Left forelimb (tissue), 1 donor: Measurements from ENCODE around the gene CDCP1.
"Not testable (repeated sequence)": the region's sequence is repeated elsewhere in the genome, so short reads cannot be mapped to it uniquely, and the experiment has no call there.

ENCODE experiments used
- DNase-seq: peaks from one replicate; pipeline ENCODE4 v3.0.0-alpha.2; 2018; ENCODE audit warnings: low spot score

CDCP1 gene

GRCh38 chr3:45055411-45056143 is 90.6 kb downstream of the CDCP1 start:
- DNase-seq = no peak

GRCh38 chr3:45055032-45055410 is 91.2 kb downstream of the CDCP1 start:
- no peak for DNase-seq

DNA sequence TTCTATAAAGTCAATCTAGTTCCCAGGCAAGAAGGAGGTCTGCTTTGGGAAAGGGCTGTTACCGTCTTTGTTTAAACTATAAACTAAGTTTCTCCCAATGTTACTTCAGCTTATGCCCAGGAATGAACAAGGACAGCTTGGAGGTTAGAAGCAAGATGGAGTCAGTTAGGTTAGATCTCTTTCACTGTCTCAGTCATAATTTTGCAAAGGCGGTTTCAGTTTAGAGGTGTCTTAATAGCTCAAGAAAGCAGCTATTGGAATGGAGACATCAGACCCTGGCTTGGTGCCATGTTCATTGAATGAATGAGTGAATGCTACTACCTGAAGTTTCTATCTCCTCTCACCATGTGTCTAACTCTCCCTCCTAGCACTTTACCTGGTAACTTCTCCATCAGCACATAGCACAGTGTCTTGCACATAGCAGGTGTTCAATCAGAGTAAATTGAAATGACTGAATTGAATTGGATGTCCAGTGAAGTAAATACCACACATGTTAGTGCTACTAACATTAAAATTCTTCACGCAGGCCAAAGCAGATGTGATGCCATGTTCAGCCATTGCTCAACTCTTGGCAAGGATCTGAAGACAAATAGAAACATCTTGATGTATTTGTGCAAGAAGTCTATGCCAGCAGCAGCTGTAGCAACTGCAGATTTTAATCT is 91.9 kb downstream of the CDCP1 start:
- DNase-seq = no peak

- DNase-seq = not testable (repeated sequence)
Measured at GRCh38 chr3:45053805-45054195, 92.4 kb downstream of the CDCP1 start.

- no peak for DNase-seq
Measured at GRCh38 chr3:45051685-45052084, 94.5 kb downstream of the CDCP1 start.

GRCh38 chr3:45049807-45050206 is 96.4 kb downstream of the CDCP1 start:
- DNase-seq = no peak

GRCh38 chr3:45048244-45048643 is 97.9 kb downstream of the CDCP1 start:
- no peak for DNase-seq

- DNase-seq = no peak
Measured at GRCh38 chr3:45043728-45044299, 102.4 kb downstream of the CDCP1 start.

- no peak for DNase-seq
Measured at GRCh38 chr3:45042162-45042561, 104.0 kb downstream of the CDCP1 start.

DNA sequence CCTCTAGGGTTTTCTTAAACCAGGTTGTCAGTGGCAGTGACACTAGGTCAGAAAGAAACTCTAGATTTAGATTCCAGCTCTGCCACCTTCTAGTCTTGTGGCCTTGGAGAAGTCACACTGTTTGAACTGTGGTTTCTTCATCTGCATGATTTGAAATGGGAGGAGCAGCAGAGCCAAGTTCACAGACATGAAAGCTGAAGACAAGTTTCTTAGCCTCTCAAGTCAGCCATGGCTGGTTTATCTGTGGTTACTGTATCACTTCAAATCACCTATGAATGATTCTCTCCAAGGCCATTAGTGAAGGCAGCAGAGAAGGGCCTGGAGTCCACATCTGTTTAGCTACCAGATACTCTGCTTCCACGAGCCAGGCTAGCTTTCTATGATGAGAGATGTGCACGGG is 104.5 kb downstream of the CDCP1 start:
- no peak for DNase-seq

GRCh38 chr3:45037720-45038455 is 108.3 kb downstream of the CDCP1 start:
- DNase-seq = peak; percentile 89

GRCh38 chr3:45035441-45036301 is 110.5 kb downstream of the CDCP1 start:
- DNase-seq = peak; percentile 74

DNA sequence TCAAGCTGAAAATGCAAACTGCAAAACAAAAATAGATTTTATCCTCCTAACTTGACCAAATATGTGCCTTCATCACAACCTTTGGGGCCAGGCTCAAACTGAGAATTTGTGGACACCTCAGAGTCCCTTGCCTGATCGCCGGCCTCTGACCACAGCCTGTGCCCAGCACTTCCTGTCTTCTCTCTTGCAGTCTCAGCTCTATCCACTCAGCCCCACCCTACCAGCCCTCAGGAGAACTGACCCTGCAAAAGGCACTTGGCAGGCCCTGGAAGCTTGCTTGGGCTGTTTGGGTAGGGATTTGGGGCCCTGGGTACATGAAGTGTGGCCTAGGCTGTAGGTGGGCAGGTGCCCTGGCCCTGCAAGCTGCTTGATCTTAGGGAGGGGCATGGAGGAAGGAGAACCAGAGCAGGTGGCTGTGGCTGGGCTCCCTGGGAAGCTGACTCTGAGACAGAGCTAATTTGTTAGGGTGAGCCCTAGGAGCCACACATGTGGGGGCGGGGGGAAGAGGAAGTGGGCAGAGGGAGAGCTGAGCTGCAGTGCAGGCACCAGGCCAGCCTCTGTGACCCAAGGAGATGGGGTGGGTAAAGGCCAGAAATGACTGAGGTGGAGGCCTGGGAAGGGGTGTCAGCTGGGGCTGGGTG is 111.4 kb downstream of the CDCP1 start:
- DNase-seq = no peak

GRCh38 chr3:45033791-45034190 is 112.4 kb downstream of the CDCP1 start:
- DNase-seq = no peak
